ENCODE results near the gene LONP2.

LONP2 gene

DNA sequence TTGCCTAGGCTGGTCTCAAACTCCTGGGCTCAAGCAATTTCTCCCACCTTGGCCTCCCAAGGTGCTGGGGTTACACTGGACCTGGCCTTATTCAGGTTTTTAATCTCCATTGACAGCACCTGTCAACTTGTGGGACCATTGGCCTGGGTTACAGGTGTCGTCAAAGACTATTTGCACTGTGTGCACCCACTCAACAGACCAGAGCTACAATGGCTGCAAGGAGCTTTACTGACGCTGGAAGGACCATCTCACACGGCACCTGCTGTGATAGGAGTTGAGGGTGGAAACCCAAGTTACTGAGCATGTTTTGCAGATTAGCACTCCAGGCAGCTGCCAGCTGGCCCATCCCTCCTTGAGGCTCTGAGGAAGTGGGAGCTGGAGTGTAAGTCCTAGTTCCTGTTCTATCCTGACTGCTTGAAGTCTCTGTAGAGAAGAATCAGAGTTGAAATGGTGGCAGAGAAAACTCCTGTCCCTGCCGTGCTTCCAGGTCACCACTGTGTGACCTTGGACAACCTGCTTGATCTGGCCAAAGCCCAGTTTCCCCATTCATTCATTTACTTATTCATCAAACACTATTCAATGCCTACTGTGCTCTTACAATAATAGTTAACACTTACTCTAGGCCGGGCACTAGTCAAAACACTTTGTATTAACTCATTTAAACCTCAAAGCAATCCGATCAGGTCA, 42.4 kb upstream of the LONP2 start:
- Histone ChIP-seq H3K4me1 (ENCODE audit: insufficient read depth, low read length, severe bottlenecking) (no peaks in the 10 kb centered on the region), H3K4me3 (ENCODE audit: low read depth, low read length, poor library complexity, severe bottlenecking) (no peak overlapping the region), H3K27me3 (ENCODE audit: insufficient read depth, low read length) (no peaks in the 10 kb centered on the region), H3K27ac (ENCODE audit: low read depth, low read length, poor library complexity, severe bottlenecking) (no peak overlapping the region), H3K79me2 (ENCODE audit: insufficient read depth, low read length) (no peaks in the 10 kb centered on the region), H3F3A (ENCODE audit: insufficient read depth, low read length) (no peaks in the 10 kb centered on the region), H3K36me3 (ENCODE audit: insufficient read depth, low read length) (no peaks in the 10 kb centered on the region), H4K20me1 (ENCODE audit: insufficient read depth, low read length) (no peaks in the 10 kb centered on the region), H3K9me2 (ENCODE audit: low read depth, low read length) (no peaks in the 10 kb centered on the region), H3K9me3 (ENCODE audit: low read length) (0 out of 2 replicates have a peak, but pooled peaks cover 4% of the 10 kb centered on the region), H3K4me2 (ENCODE audit: low read length) (no peak overlapping the region), H3K9ac (ENCODE audit: low read length) (no peak overlapping the region), H2AFZ (ENCODE audit: low read length) (no peak overlapping the region)
- TF ChIP-seq, protein P1, sequence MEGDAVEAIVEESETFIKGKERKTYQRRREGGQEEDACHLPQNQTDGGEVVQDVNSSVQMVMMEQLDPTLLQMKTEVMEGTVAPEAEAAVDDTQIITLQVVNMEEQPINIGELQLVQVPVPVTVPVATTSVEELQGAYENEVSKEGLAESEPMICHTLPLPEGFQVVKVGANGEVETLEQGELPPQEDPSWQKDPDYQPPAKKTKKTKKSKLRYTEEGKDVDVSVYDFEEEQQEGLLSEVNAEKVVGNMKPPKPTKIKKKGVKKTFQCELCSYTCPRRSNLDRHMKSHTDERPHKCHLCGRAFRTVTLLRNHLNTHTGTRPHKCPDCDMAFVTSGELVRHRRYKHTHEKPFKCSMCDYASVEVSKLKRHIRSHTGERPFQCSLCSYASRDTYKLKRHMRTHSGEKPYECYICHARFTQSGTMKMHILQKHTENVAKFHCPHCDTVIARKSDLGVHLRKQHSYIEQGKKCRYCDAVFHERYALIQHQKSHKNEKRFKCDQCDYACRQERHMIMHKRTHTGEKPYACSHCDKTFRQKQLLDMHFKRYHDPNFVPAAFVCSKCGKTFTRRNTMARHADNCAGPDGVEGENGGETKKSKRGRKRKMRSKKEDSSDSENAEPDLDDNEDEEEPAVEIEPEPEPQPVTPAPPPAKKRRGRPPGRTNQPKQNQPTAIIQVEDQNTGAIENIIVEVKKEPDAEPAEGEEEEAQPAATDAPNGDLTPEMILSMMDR (IDR thresholded peaks at IDR 0.05; ENCODE audit: low read length): no peak
- TF ChIP-seq EZH2 (IDR thresholded peaks at IDR 0.05; ENCODE audit: borderline replicate concordance, low read length): no peak

DNA sequence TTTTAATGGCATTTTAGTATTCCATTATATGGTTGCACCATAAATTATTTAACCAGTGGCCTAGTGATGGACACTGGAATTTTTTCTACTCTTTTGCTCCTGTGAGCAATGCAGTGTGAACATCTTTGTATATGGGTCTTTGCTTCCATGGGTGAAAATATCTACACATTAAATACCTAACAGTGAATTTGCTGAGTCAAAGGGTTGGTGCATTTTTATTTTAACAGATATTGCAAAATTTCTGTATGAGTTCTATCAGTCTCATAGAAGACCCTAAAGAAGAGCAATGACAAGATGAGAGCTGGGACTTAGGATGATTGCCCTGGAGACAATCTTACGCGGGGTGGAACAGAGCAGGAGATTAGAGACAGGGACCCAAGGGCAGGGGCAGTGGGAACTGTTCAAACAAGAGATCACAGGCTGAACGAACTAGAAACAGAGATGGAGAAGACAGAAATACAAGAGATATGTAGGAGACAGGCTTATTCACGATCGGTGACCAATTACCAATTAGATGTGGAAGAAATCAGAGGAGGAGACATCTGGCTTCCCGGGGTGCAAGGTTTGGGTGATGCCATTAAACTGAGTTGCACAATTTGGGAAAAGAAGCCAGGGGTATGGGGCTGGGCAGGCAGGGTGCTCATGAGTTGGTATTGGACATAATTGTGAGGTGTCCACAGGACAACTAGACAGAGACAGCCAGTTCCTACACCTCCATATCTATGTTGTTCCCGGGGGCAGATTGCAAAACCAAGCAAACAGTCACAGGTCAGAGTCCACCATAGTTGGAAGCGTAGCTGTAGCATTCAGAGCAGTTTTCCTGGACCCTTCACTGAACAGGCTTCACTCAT, 39.9 kb upstream of the LONP2 start:
- no peak for TF ChIP-seq EZH2 (IDR thresholded peaks at IDR 0.05; ENCODE audit: borderline replicate concordance, low read length)
- TF ChIP-seq, protein P1 (IDR thresholded peaks at IDR 0.05; ENCODE audit: low read length): no peak
- no peaks in the 10 kb centered on the region for H3K27me3 ChIP-seq (ENCODE audit: insufficient read depth, low read length)
- no peak overlapping the region for H2AFZ ChIP-seq (ENCODE audit: low read length)
- H3K9me2 ChIP-seq (ENCODE audit: low read depth, low read length): no peaks in the 10 kb centered on the region
- no peak overlapping the region for H3K4me2 ChIP-seq (ENCODE audit: low read length)
- no peaks in the 10 kb centered on the region for H3K9me3 ChIP-seq (ENCODE audit: low read length)
- no peaks in the 10 kb centered on the region for H4K20me1 ChIP-seq (ENCODE audit: insufficient read depth, low read length)
- no peak overlapping the region for H3K27ac ChIP-seq (ENCODE audit: low read depth, low read length, poor library complexity, severe bottlenecking)
- H3K4me1 ChIP-seq (ENCODE audit: insufficient read depth, low read length, severe bottlenecking): no peaks in the 10 kb centered on the region
- H3F3A ChIP-seq (ENCODE audit: insufficient read depth, low read length): no peaks in the 10 kb centered on the region
- H3K36me3 ChIP-seq (ENCODE audit: insufficient read depth, low read length): no peaks in the 10 kb centered on the region
- no peak overlapping the region for H3K4me3 ChIP-seq (ENCODE audit: low read depth, low read length, poor library complexity, severe bottlenecking)
- H3K79me2 ChIP-seq (ENCODE audit: insufficient read depth, low read length): no peaks in the 10 kb centered on the region
- no peak overlapping the region for H3K9ac ChIP-seq (ENCODE audit: low read length)

DNA sequence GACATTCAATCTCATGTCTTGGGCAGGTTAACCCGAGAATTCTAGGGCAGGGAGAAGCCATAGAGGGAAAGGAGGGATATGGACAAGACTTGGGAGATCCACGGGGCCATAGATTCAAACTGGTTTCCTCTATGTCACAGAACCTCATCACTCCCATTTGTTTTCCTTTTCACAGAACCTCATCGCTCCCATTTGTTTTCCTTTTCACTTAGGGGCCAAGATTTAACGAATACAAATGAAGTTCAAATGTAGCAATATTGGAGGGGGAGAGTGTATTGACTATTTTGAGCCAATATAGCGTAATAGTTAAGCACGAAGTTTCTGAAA, 39.3 kb upstream of the LONP2 start:
- Histone ChIP-seq H3K9me3 (ENCODE audit: low read length) (no peaks in the 10 kb centered on the region), H3K4me1 (ENCODE audit: insufficient read depth, low read length, severe bottlenecking) (no peaks in the 10 kb centered on the region), H3K9me2 (ENCODE audit: low read depth, low read length) (no peaks in the 10 kb centered on the region), H2AFZ (ENCODE audit: low read length) (no peak overlapping the region), H3K4me2 (ENCODE audit: low read length) (no peak overlapping the region), H3K9ac (ENCODE audit: low read length) (no peak overlapping the region), H3K4me3 (ENCODE audit: low read depth, low read length, poor library complexity, severe bottlenecking) (no peak overlapping the region), H3F3A (ENCODE audit: insufficient read depth, low read length) (no peaks in the 10 kb centered on the region), H4K20me1 (ENCODE audit: insufficient read depth, low read length) (no peaks in the 10 kb centered on the region), H3K27ac (ENCODE audit: low read depth, low read length, poor library complexity, severe bottlenecking) (no peak overlapping the region), H3K79me2 (ENCODE audit: insufficient read depth, low read length) (no peaks in the 10 kb centered on the region), H3K27me3 (ENCODE audit: insufficient read depth, low read length) (no peaks in the 10 kb centered on the region), H3K36me3 (ENCODE audit: insufficient read depth, low read length) (no peaks in the 10 kb centered on the region)
- TF ChIP-seq, protein P1 (IDR thresholded peaks at IDR 0.05; ENCODE audit: low read length): no peak
- no peak for TF ChIP-seq EZH2 (IDR thresholded peaks at IDR 0.05; ENCODE audit: borderline replicate concordance, low read length)
